Activated CD8-positive, alpha-beta memory T cell treated with anti-CD3 and anti-CD28 coated beads, Interleukin-2, amount 50 U/mL, for 48 hours (primary cell): Measurements from ENCODE around the gene CCDC69.
"Not testable (repeated sequence)": the region's sequence is repeated elsewhere in the genome, so short reads cannot be mapped to it uniquely, and the experiment has no call there.

Experiments used
- DNase-seq: peaks from one replicate; pipeline ENCODE4 v3.0.0-alpha.2; 2020

Gene CCDC69

GRCh38 chr5:151244206-151244605 is 20.3 kb upstream of the CCDC69 start:
- no peak for DNase-seq

DNA sequence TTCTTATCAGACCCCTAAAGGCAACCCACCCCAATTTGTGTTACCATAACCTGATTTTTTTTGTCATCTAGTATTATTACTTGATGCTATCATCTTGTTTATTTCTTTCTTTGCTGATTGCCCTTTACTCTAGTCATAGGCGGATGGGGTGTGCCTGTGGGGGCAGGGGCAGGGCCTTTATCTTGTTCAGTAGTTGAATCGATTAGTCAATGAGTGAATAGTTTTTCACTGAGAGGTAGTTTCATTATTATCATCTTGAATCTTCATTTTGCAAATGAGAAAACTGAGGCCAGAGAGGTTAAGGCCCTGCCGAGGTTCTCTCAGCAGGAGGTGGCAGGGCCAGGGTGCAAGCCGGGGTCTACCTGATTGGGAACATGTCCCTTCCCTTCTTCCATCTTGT is 19.7 kb upstream of the CCDC69 start:
- DNase-seq: no peak

DNA sequence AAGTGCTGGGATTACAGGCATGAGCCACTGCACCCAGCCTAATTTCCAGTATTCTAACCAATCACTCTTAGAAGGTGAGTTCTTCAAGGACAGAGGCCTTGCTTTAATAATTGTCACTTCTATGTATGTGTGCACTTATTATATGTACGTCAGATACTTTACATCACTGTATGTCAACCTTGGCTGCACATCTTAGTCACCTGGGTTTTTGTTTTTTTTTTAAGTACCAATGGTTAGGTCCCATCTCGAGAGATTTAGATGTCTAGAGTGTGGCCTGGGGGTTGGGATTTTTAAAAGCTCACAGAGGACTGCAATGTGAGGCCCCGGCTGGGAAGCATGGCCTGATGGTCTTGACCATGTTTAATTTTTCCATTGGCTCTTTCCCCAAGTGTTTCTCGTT is 19.2 kb upstream of the CCDC69 start:
- DNase-seq: no peak

DNA sequence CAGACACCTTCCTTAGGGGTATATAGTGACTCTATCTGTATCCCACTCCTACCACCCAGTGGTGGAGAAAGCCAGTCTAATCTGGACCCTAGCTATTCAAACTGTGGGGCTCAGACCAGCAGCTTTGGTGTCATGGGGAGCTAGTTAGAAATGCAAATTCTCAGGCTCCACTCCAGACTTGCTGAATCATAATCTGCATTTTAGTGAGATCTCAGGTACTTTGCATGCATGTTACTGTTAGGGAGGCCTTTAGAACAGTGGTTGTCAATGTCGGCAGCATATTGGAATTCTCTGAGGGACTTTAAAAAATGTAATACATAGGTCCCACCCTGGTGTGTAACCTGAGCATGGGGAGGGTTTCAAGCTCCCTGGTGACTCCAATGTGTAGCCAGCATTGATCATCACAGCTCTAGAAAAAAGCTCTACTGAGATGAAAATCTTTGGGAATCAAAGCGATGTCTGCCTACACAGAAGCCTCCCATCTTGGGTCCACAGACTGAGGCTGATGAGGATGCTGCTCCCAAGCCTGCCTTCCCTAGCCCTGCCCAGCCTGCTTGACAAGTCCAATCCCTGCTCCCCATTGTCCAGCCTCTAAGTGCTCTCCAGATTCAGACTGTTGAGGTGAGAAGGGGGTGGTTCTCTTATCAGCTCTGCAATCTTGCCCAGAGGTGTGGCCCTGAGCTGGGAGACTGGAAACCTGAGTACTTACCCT is 17.2 kb upstream of the CCDC69 start:
- DNase-seq: no peak

DNA sequence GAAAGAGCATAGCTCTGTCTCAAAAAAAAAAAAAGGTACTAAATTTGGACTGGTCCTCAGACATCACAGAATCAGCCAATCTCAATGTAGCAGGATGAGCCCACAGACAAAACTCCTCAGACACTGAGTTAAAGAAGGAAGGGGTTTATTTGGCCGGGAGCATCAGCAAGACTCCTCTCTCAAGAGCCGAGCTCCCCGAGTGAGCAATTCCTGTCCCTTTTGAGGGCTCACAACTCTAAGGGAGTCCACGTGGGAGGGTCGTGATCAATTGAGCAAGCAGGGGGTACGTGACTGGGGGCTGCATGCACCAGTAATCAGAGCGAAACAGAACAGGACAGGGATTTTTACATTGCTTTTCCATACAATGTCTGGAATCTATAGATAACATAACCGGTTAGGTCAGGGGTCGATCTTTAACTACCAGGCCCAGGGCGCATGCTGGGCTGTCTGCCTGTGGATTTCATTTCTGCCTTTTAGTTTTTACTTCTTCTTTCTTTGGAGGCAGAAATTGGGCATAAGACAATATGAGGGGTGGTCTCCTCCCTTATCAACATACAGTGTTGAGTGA is 16.5 kb upstream of the CCDC69 start:
- DNase-seq: not testable (repeated sequence)

DNA sequence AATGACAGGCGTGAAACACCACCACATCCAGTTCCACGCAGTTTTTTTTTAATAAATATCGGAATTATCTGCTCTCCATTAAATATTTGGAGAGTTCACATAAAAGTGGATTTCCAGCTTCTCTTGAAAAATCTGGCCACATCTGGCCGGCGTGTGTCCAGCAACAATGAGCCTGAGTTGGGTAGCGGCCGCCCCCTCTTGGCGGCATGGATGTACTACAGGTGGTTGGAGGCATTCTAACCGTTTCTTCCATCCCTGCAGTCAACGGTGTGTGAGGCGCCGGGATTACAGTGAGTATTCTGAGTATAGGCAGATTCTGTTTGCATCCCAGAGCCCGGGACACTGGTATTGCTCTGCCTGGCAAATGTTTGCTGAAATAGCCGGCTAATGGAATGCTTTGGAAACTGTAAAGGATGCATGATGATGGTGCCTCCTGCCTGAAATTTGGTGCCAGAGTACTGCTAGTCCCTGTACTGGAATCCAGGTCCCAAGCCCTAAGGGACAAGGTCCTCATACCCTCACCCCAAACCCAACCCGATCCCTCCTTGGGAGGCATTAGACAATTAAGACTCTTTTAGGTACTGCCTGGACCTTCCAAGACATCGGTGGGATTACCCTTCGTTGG is 15.5 kb upstream of the CCDC69 start:
- peak; percentile 85 for DNase-seq

DNA sequence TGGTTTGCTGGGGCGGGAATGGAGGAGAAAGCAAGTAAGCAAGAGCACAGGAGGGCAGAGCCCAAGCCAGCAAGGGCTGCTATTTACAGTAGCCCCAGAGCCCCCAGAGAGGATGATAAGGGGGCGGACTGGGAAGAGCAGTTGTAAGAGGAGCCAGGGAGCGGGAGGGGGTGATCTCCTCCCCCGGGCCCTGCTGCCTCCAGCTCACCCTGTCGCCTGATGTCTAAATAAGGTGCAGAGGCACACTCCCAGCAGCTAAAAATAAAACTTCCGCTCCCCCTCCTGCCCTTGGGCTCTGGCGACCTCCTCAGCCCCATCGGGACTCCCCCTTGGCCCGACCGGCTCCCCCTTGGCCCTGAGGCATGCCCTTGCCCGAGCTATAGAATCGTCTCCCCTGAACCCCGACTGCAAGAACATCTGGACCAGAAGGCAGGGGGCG is 14.4 kb upstream of the CCDC69 start:
- no peak for DNase-seq

DNA sequence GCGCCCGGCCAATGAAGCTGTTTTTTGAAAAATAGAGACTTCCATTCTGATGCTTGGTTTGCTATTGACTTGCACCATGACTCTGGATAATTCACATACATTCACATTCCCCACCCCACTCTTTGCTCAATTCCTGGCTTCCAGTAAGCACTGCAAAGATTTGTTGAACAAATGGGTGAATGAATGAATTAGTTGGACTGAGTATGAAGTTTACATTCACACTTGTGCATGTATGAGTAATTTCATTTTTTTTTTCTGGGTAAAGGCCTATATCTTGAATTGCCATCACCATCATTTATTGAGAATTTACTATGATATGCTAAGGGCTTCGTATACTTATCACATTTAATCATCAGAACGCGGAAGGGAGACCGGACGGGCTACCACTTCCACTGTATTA is 13.8 kb upstream of the CCDC69 start:
- DNase-seq: no peak

- DNase-seq: no peak
Measured at GRCh38 chr5:151236888-151237287, 13.0 kb upstream of the CCDC69 start.

- not testable (repeated sequence) for DNase-seq
Measured at GRCh38 chr5:151235239-151235571, 11.3 kb upstream of the CCDC69 start.

DNA sequence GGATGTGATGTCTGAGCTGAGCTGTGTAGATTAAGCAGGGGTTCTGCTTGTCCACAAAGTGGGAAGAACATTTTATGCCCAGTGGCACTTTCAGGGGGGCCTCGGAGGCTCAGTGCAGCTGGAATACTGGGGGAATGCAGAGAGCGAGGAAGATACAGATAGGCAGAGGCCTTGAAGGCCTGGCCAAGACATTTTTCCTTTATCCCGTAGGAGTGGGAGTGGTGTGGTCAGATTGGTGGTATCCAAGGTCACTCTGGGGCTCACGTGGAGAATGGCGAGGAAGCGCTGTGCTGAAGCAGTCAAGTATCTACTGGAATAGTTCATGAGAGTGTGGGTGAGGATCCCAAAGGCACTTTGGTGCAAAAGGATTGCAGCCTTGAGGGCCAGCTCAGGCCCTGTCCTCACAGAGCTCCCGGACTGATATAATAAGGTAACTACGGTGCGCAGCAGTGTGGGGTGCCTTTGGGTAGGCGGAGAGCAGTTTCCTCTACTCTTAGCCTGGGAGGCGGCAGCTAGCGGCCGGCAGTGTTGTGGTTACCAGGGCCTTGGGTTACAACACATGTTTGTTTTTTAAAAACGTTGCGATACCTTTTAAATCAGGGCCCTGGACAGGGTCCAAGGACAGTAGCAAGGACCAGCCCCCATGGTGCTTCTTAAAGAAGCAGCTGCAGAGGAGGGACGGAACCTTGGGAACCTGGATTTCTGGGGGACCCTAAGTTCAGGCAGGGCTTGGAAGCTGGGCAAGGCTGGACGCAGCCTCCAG is 10.8 kb upstream of the CCDC69 start:
- no peak for DNase-seq

DNA sequence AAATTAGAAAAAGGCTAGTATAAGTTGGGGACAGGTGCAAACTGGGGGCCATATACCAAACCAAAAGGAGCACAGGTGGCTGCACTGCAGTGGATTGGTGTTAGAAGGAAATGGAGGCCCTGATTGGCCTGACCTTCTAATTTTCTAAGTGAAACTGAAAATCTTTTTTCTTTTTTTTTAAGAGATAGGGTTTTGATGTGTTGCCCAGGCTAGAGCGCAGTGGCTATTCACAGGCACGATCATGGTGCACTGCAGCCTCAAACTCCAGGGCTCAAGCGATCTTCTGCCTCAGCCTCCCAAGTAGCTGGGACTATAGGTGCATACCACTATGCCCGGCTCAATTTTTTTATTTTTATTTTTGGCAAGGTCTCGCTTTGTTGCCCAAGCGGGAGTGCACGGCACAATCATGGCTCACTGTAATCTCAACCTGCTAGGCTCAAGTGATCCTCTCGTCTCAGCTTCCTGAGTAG is 9.8 kb upstream of the CCDC69 start:
- no peak for DNase-seq

DNA sequence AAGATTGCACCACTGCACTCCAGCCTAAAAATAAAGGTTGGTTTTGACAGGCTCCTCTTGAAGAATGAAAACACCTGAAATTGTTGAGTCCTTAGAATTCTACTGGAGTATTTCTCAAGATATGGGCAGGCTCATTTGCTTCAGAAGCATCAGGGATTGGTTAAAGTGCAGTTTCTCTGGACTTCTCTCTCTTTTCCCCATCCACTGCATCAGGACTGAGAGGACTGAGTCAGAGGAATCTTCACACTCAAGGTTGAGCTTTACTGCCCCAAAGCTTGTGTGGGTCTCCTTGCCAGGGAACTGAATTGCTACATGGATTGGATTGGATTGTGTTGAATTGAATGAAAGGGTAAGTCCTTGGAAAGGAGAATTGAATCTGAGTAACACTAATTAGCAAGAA is 7.5 kb upstream of the CCDC69 start:
- DNase-seq: no peak

GRCh38 chr5:151230048-151230680 is 6.3 kb upstream of the CCDC69 start:
- DNase-seq: no peak

- no peak for DNase-seq
Measured at GRCh38 chr5:151228986-151229385, 5.1 kb upstream of the CCDC69 start.

DNA sequence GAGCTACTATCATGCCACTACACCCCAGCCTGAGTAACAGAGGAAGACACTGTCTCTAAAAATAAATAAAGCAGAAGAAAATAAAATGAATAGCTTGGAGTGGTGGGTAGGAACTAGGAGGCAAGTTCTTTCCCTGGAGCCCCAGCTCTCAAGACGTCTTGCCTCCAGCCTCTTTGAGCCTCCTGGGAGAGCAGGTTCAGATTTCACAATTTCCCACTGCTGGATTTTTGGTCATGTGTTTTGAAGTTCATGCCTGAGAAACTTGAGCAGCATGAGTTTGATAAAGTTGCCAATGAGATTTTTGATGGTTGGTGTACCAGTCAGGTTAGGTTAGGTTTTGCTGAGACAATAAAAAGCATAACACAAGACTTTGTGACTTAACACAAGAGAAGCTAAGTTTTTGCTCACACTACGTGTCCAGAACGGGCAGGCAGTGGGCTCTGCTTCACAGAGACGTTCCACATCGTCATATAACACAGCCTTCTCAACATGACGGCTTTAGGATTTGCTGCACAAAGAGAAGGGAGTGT is 4.1 kb upstream of the CCDC69 start:
- no peak for DNase-seq

DNA sequence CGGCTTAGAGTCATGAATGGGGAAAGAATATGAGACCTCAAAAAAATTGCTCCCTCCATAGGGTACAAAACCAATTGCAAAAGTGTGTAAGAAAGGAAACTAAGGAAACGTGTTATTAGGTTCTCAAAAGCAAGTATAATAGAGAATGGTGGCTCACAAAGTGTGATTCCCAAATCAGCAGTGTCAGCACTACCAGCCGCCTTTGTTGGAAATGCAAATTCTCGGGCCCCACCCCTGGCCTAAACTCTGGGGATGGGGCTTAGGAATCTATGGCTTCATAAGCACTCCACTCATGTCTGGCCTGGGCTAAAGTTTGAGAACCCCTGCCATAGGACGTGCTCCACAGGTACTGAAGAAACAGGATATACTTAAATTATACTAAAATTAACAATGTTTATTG is 1.6 kb upstream of the CCDC69 start:
- no peak for DNase-seq

DNA sequence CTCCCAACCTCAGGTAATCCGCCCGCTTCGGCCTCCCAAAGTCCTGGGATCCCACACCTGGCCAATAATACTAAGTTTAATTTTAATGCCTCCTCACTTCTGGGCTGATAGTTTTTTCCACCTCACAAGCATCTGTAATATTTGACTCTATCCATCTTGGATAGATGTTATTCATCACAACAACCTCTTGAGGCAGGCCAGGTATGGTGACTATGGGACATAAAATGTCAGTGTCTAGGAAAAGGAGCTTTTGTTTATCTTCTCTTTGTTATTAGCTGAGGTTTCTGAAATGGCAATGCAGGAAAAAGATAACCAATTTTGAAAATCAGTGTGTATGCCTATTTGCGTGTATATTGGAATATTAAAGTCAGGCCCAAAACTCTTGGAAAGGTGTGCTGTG is 1.2 kb upstream of the CCDC69 start:
- DNase-seq: no peak

DNA sequence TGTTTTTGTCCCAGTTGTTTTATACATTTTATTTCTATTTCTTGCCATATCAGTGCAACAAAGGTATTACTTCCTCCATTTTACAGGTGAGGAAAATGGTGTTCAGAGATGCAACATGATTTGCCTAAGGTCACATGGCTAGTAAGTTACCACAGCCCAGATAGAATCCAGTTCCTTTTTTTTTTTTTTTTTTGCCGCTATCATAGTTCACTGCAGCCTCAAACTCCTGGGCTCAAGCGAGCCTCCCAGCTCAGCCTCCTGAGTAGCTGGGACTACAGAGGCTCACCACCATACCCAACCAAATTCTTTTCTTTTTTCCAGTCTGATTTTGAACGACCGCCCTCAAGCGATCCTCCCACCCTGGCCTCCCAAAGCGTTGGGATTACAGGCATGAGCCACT is 480 bp upstream of the CCDC69 start:
- DNase-seq: no peak

DNA sequence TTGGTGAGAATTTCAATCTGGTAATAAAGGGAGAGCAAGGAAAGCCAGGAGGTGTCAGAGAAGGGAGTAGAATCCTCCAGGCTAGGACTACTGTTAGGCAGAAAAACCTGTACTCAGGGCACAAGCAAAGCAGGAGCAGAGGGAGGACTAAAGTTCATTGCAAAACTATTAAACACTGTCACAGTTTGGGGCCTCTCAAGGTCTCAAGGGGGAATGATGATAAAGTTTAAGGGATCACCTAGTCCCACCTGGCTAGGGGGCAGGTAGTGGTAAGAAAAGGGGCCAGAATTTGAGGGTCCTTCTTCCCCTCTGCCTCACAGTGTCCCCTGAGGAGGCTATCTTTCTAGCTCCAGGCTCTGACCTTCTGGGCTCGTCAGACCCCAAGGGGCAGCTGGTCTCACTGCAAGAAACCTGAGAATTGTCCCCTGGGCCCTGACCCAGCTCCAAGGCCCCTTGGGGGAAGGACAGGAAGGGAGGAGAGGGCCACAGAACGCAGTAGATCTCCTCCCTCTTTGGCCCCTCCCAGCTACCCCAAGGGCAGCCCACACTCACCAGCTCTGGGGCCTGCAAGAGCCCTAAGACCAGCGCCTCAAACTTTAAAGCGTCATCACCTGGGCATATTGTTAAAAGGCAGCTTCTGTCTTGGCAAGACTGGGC is 974 bp downstream of the CCDC69 start:
- DNase-seq: no peak

DNA sequence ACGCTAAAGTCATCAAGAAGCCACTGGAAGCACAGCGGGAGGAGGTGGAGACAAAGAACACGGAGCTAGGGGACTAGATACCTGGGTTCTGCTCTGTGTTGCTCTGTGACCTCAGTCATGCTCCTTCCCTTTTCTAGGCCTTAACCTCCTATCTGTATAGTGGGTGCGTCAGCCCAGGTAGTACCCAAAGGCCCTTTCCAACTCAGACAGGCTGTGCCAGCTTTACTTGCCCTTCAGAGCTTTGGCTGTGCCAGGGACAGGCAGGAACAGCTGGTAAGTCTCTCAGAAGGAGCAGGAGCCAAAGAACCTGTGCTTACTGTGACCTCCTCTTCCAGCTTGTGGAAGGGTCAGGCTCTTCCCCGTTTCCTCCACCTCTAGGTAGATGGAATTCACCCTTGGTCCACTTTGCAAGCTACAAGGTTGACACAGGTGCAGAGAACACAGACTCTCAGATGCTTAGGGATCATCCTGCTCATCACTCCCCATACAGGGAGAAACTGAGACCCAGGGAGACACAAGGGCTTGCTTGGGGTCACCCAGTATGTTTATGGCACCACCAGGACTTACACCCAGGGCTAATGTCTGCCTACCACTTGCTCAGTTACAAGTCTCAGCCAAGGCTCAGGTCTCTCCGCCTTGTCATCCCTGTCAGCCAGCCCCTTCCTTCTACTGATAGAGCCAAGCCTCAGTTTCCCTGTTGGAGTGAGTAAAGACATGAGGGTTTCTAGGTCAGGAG is 1.7 kb downstream of the CCDC69 start:
- no peak for DNase-seq

GRCh38 chr5:151221574-151221973 is 2.3 kb downstream of the CCDC69 start:
- no peak for DNase-seq
